Spleen (tissue), 11 donors: ENCODE results near the gene FAM181B. TPM values are rescaled to one million over a fixed set of nuclear protein-coding genes. Genes with fewer than 3 reads are reported as not detected.

ENCODE experiments used
- DNase-seq: peaks from one replicate; pipeline ENCODE4 v3.0.0-alpha.2; 2020
- H3K27ac ChIP-seq, 8 donors: fragments of 200-600 bp; sonication (generic) in 7 of 8; 1 replicate in 4 of 8; 2 replicates in 4 of 8; pipeline versions ENCODE4 v1.5.0 to v1.8.0; 2016 to 2021; ENCODE audit warnings: inconsistent platforms in 4 of 8, mild to moderate bottlenecking in 4 of 8, moderate library complexity in 1 of 8
- H3K27me3 ChIP-seq, 7 donors: fragments of 200-600 bp; sonication (generic) in 6 of 7; replicated peaks in 1 of 7; 1 replicate in 4 of 7; 2 replicates in 3 of 7; pipeline versions ENCODE4 v1.5.0 to v1.8.0; 2016 to 2021; ENCODE audit warnings: inconsistent platforms in 3 of 7, mild to moderate bottlenecking in 1 of 7
- H3K36me3 ChIP-seq, 6 donors: fragments of 200-600 bp; sonication (generic) in 5 of 6; 1 replicate in 4 of 6; 2 replicates in 2 of 6; pipeline versions ENCODE4 v1.5.0 to v1.8.0; 2016 to 2021; ENCODE audit warnings: inconsistent platforms in 2 of 6
- H3K4me1 ChIP-seq, 6 donors: fragments of 200-600 bp; sonication (generic) in 5 of 6; 1 replicate in 3 of 6; 2 replicates in 3 of 6; pipeline versions ENCODE4 v1.5.0 to v1.8.0; 2016 to 2021; ENCODE audit warnings: inconsistent platforms in 3 of 6
- H3K4me3 ChIP-seq, 8 donors: fragments of 200-600 bp; sonication (generic) in 7 of 8; 1 replicate in 4 of 8; 2 replicates in 4 of 8; pipeline versions ENCODE4 v1.5.0 to v1.8.0; 2016 to 2021; ENCODE audit warnings: inconsistent platforms in 4 of 8, mild to moderate bottlenecking in 4 of 8, moderate library complexity in 2 of 8
- H3K9me3 ChIP-seq, 8 donors: fragments of 200-600 bp; sonication (generic) in 7 of 8; 1 replicate in 4 of 8; 2 replicates in 4 of 8; pipeline versions ENCODE4 v1.5.0 to v1.8.0; 2016 to 2021; ENCODE audit warnings: inconsistent platforms in 4 of 8
- POLR2A ChIP-seq, 3 donors: fragments of 450-650 bp; IDR thresholded peaks; one replicate each; pipeline ENCODE4 v1.5.1; 2017; ENCODE audit warnings: antibody characterized with exemption in 3 of 3, mild to moderate bottlenecking in 1 of 3
- POLR2AphosphoS5 ChIP-seq, 3 donors: sonication (generic); formaldehyde crosslinking; IDR thresholded peaks; one replicate each; pipeline ENCODE4 v1.5.1; 2017; ENCODE audit warnings: antibody characterized with exemption in 3 of 3
- WGBS, 5 donors: extraction: QIAGEN DNeasy Blood & Tissue Kit in 3 of 5; methylation state at CpG; one replicate each; pipeline versions ENCODE4 v1.1.5 to v1.1.7; 2013 to 2018; 5-methylcytosine and 5-hydroxymethylcytosine counted together
- intact Hi-C: fragments of 100-400 bp; cut with DNase I; formaldehyde crosslinking; loops from one replicate; pipeline ENCODE4 v1.15.0; 2023; ENCODE audit warnings: low total_unique reads
- polyA plus RNA-seq, 3 donors: library from polyadenylated mRNA; stranded (reverse); fragments of 200-250 nt; gene quantifications; one replicate each; pipeline ENCODE4 v1.2.1, GENCODE V29; 2013
- small RNA-seq, 4 donors: library from RNA; depleted of rRNA; stranded (forward); fragments of <200 nt; gene quantifications; one replicate each; pipeline ENCODE3, GENCODE V24; 2016
- total RNA-seq, 7 donors: library from RNA; depleted of rRNA in 3 of 7; stranded (reverse); fragments of >200 nt in 3 of 7; fragmentation: NEBNext Ultra II Directional in 4 of 7; extraction: Animal tissue kit (Norgen Biotek cat#: 25700) in 4 of 7; gene quantifications; one replicate each; pipeline versions ENCODE4 v1.1.0 to v1.2.1, GENCODE V29; 2016 to 2021
- TF ChIP-seq, protein P1 (sequence below), 11 experiments: fragments of 200-600 bp in 7 of 11; fragments of 450-650 bp in 4 of 11; sonication (generic) in 4 of 11; IDR thresholded peaks in 8 of 11; conservative IDR thresholded peaks in 3 of 11; 1 replicate in 7 of 11; 2 replicates in 4 of 11; pipeline versions ENCODE4 v1.4.0 to v1.8.0; 2016 to 2021; ENCODE audit warnings: antibody characterized with exemption in 11 of 11, inconsistent platforms in 4 of 11, mild to moderate bottlenecking in 1 of 11
- donor health status: healthy with polysubstance abuse.
- donor health status: DM: no; HTN: no; CAD: no; lungs with moderate emphysema.
- donor health status: DM: no; HTN: no; CAD: no.
- donor health status: Bipolar disorder and iron deficiency.
- donor health status: healthy.
- donor health status: DM: no; HTN: no; CAD: no.
- donor health status: DM: yes; HTN: yes; CAD: no.

FAM181B gene
- total and polyA plus RNA-seq, 10 donors, result 0.07 to 0.22 (median 0.09) TPM; not detected in 5

GRCh38 chr11:82680252-82680651 is 53.4 kb downstream of the FAM181B start:
- intact Hi-C loops, result no loop called here
- WGBS, 5 donors, result 47 to 93% (median 65%) methylated on average over 1 of the region's 1 CpG
- no peak for DNase-seq

More at GRCh38 chr11:82680252-82680651, 53.4 kb downstream of the FAM181B start:
- H3K4me1 ChIP-seq, result no peaks in the 10 kb centered on the region
- H3K27me3 ChIP-seq, result peaks cover 0 to 19% (median 0%) of the 10 kb centered on the region in 7 donors
- TF ChIP-seq, protein P1, sequence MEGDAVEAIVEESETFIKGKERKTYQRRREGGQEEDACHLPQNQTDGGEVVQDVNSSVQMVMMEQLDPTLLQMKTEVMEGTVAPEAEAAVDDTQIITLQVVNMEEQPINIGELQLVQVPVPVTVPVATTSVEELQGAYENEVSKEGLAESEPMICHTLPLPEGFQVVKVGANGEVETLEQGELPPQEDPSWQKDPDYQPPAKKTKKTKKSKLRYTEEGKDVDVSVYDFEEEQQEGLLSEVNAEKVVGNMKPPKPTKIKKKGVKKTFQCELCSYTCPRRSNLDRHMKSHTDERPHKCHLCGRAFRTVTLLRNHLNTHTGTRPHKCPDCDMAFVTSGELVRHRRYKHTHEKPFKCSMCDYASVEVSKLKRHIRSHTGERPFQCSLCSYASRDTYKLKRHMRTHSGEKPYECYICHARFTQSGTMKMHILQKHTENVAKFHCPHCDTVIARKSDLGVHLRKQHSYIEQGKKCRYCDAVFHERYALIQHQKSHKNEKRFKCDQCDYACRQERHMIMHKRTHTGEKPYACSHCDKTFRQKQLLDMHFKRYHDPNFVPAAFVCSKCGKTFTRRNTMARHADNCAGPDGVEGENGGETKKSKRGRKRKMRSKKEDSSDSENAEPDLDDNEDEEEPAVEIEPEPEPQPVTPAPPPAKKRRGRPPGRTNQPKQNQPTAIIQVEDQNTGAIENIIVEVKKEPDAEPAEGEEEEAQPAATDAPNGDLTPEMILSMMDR (IDR thresholded peaks at IDR 0.05 in 8 of 11, conservative IDR thresholded peaks at IDR 0.05 in 3 of 11), result no peak
- TF ChIP-seq POLR2A (IDR thresholded peaks at IDR 0.05), result no peak
- TF ChIP-seq POLR2AphosphoS5 (IDR thresholded peaks at IDR 0.05), result no peak
- peaks cover 0 to 15% (median 10%) of the 10 kb centered on the region in 8 donors for H3K9me3 ChIP-seq
- no peak overlapping the region for H3K4me3 ChIP-seq
- no peak overlapping the region for H3K27ac ChIP-seq
- no peaks in the 10 kb centered on the region for H3K36me3 ChIP-seq

Small RNA genes lying within 50 kb of the gene (small RNA-seq; reads per million reads assigned to genes)
- 0 to 1.8 (median 0.89) reads per million in 4 donors for gene RPS28P7

Other genes starting within 250 kb of the FAM181B start
- gene PRCP, start 166.6 kb upstream of the FAM181B start, total RNA-seq, result 10 to 100 TPM; 54.5 to 85.7 (median 66.7) TPM
- gene PRCP, start 166.6 kb upstream of the FAM181B start, polyA plus RNA-seq, result 10 to 100 TPM; 22.2 to 32.9 (median 29.1) TPM
- gene DDIAS, start 167.9 kb upstream of the FAM181B start, total RNA-seq, result 10 to 100 TPM in 3 of 7 donors, 1 to 10 TPM in 4; 3.9 to 11.1 (median 8.2) TPM
- gene DDIAS, start 167.9 kb upstream of the FAM181B start, polyA plus RNA-seq, result 1 to 10 TPM; 1.5 to 4.1 (median 1.7) TPM